DOHH2 (cell line): ENCODE results near the gene TYMP.

Experiments
- CTCF ChIP-seq: fragments of 200-600 bp; sonication (generic); IDR thresholded peaks from one replicate; pipeline ENCODE4 v1.5.1; 2014; ENCODE audit warnings: antibody characterized with exemption, mild to moderate bottlenecking, low read depth, low read length; ENCODE audit not compliant: poor library complexity, severe bottlenecking
- EZH2phosphoT487 ChIP-seq: fragments of 200-600 bp; sonication (generic); IDR thresholded peaks from 2 replicates; pipeline ENCODE4 v1.6.1; 2017; ENCODE audit warnings: borderline replicate concordance, mild to moderate bottlenecking, antibody characterized with exemption, low read length, moderate library complexity, mixed read lengths

DNA sequence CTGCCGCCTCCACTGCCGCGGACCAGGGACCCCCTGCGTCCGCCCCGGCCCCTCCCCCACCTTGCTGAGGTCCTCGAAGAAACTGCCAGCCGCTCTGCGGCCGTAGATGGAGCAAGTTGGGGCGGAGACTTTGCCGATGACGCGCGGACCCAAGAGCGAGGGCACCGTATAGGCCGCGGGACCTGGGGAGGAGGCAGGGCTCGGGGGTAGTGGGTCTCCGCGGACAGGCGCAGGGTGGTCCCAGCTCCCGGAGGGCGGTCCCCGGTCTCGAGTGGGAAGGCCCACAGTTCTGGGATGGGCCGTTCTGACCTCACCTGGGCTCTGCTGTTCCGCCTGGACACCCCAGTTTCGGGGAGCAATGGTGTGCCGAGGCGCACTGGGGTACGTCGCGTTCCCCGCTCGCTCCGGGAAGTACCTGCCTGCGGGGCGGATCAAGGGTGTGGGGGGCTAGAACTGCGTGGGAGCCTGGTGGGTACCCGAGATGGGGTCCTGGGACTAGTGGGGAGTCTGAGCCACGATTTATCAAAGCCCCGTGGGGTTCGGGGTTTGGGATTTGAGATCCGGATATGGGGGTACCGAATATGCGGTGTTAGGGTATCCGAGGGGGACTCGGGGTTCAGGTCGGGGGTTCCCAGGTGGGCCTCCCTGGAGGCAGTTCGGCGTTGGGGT lies 1.2 kb upstream of the TYMP start:
- peak; percentile 9 for TF ChIP-seq CTCF
- no peak for TF ChIP-seq EZH2phosphoT487
